Putamen (tissue), 1 donor: Measurements from ENCODE around the gene CTPS1.

Experiments
- DNase-seq: peaks from one replicate; pipeline ENCODE4 v3.0.0-alpha.2; 2016; ENCODE audit warnings: low spot score

CTPS1 gene

GRCh38 chr1:40998668-40999067 is 19.2 kb downstream of the CTPS1 start:
- DNase-seq = no peak

DNA sequence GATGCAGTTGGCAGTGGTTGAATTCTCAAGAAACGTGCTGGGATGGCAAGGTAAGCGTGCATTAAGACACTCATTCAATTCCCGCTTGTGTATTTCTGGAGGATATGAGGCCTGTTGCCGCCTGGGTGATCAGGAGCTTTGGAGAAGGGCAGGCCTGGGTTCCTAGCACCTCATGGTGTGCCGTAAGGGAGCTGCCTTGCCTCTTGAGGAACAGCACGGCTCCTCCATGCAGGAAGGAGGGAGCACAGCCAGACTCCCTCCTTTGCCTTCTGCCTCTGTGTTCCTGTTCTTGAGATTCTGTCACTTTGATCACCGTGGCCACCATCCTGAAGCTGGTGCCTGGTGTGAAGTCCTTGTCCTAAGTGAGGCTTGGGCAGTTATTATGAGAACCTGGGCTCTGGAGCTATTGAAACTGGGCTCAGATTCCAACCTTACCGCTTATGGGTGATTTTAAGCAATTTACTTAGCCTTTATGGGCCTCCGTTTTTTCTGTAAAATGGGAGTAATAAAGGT is 23.7 kb downstream of the CTPS1 start:
- DNase-seq = no peak

DNA sequence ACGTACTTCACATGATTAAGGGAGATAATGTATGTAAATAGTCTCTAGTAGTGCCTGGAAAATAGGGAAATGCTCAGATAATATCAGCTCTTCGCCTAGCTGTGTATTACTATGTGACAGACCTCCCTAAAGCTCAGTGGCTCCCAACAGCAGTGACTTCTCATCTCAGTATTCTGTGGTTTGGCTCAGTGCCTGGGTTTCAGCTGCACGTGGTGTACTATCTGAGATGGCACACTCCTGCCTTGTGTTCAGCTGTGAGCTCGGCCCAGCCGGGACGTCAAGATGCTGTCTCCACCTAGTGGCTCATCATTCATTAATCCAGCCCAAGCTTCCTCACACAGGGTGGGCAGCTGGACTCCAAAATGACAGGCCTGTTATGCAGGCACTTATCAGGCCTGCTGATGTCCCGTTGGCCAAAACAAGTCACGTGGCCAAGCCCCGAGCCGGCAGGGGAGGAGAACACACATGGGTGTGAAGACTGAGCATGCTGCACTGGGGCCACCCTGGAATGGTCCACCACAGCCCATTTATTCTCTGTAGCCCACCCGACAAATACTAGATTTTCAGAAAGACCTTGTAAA is 24.2 kb downstream of the CTPS1 start:
- DNase-seq = peak; percentile 91

DNA sequence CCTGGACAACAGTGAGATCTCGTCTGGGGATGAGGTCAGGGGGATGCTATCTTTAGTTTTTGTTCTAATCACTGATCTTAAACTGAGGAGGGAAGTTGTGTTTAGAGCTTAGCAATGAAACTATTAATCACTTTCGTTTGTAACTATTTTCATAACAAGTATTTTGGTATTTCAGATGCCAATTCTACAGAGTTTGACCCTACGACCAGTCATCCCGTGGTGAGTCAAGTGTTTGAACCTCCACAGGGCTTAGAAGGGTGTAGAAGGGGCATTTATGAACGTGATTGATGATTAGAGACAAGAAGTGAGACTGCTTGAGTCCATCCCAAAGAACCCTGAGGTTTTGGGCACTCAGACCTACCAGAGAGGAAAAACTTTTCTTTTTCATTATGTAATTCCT is 26.4 kb downstream of the CTPS1 start:
- DNase-seq = no peak

DNA sequence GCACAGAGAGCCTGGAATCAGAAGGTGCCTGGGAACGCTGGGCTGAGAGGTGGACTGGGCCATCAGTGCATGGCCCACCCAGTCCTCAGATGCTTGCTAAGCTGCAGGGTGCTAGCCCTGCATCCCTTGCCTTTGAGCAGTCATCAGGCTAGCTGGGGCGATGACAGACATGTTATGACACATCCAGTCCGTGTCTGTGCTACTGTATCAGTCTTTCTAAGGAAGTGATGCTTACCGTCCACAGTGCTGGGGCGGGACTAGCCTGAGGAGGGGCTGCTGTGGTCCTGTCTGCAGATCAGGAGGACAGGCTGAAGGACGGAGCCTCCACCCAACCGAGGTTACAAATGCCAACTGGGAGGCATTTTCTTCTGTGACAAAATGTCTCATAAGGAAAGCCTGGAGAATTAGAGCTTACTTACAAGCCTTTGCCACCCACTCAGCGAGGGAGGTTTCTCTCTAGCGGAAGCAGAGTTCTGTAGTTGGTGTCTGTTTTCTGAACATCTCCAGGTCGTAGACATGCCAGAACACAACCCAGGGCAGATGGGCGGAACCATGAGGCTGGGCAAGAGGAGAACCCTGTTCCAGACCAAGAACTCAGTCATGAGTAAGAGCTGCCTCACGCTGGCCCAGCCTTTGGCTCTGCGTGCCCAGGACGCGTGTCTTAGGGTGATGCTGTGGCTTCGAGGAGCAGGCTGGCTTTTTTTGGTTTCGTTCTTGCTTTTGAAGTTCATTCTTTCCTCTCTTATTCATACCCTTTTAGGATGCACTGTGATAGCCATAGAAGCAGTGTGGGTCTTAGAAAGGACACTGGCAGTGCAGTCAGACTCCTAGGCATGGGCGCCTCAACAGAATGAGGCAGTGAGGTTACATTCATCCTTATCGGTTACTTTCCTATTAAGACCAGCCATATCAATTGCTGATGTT is 27.7 kb downstream of the CTPS1 start:
- DNase-seq = peak; percentile 57

DNA sequence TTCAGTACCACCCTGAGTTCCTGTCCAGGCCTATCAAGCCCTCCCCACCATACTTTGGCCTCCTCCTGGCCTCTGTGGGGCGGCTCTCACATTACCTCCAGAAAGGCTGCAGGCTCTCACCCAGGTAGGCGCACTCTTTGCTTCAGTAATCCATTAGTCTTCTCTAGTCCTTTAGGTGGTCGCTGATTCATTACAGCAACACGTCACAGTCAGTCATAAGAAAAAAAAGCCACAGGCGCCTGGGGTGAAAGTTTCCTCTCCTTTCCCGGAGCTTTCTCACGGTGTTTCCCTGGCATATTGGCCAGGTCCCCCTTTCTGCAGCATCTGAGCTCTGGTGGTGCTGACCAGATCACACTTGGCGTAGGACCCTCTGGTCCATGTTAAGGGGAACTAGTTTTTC is 30.0 kb downstream of the CTPS1 start:
- no peak for DNase-seq

- DNase-seq = no peak
These were observed 30.8 kb downstream of the CTPS1 start for GRCh38 chr1:41010345-41010744.

- DNase-seq = no peak
These were observed 33.5 kb downstream of the CTPS1 start for GRCh38 chr1:41013024-41013423.

DNA sequence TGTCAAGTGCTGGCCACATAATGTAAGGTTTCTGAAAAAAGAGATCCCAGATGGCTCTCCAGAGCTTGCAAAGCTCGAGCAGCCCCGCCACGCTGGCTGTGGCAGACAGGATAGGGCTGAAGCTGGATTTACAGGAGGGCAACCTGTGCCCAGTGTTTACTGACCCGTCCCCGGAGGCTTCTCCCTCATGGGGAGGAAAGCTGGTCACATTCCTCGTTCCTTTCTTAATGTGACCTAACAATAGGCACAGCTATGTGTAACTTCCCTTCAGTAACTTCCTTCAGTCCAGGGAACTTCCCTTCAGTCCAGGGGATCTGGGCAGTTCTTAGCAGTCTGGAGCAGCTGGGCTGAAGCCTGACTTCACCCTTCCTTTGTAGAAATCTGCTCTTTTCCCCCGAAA is 34.3 kb downstream of the CTPS1 start:
- no peak for DNase-seq

DNA sequence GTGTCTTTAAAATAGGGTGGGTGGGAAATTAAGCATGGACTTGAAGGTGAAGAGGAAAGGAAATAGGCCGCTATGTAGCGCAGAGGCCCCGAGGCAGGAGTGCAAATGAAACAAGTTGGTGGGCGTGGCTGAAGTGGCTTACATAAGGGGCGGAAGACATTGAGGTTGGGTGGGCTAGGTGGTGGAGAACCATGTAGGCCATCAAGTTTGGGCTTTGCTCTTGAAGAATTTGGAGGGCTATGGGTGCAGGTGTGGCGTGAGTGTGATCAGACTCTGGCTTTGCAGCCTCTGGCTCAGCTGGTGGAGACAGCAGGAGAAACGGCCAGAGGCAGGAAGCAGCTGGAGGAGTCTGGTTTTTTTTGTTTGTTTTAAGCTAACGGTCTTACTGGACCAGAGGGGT is 35.4 kb downstream of the CTPS1 start:
- DNase-seq = no peak

GRCh38 chr1:41015281-41015896 is 35.9 kb downstream of the CTPS1 start:
- DNase-seq = no peak

- DNase-seq = no peak
These were observed 36.5 kb downstream of the CTPS1 start for GRCh38 chr1:41015897-41016470.

DNA sequence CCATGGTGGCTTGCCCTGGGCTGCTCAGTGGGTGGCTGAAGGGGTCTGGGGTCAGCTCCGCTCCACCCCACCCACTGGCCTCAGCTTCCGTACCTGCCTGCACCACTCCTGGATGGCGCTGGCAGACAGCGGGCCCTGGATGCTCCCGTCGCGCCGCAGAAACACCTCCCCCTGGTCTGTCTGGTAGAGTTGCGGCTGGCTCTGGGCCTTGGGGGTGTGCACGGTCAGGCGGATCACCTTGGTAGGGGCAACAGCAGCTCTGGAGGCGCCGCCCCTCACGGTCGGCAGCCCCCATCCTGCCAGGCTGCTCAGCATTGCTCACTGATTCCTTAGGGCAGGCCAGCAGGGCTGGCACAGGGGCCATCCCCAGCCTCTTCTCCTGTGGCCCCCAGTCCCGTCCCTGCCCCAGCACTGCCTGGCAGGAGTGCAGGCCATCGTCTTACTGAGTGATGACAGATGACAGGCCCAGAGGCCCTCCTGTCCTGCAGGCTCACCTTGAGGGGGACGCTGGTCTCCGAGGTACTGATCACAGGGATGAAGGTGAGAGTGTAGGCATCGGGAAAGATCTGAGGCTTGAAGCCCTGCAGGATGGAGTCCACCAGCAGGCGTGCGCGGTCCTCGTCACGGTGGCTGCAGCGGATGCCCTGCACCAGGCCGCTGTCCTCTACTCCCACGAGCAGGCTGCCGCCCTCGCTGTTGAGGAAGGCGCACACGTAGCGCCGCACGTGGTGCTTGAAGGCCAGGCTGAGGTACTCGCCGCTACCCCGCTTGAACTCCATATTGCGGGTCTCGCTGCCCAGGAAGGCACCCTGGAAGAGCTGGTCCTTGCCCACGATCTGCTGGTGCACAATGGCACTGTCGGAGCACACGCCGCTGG is 37.9 kb downstream of the CTPS1 start:
- no peak for DNase-seq

GRCh38 chr1:41018018-41018410 is 38.5 kb downstream of the CTPS1 start:
- DNase-seq = no peak

DNA sequence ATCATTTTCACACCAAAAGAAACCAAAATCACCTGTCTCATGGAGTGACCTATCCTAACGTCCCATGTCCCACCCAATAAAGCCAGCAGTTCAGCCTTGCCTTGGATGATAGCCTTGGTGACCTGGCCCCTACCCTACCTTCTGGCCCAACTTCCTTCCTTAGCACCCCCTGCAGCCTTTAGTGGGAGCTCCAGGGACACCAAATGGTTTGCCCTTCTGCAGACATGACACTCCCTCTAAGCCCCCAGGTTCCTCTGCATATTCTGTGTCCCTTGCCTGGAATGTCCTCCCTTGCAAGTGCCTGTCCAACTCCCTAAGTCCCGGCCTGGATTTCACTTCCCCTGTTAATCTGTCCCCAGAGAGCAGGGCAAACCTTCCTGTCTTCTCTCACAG is 39.9 kb downstream of the CTPS1 start:
- no peak for DNase-seq

- no peak for DNase-seq
These were observed 40.6 kb downstream of the CTPS1 start for GRCh38 chr1:41020109-41020576.

DNA sequence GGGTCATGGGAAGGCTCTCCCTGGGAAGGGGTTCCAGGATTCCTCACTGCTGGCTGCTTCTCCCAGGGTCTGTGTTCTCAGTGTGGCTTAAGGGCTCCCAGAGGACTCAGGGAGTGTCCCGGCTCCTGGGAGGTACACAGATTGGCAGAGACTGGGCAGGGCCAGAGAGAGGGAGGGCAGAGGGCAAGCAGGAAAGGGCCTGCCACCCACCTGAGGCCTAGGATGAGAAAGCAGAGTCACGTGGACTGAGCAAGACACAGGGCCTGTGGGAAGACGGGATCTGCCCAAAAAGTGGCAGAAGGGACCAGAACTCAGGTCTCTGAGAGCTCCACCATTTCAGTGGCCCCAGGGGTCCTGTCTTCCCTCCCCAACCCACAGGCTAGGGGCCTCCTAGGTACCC is 41.2 kb downstream of the CTPS1 start:
- no peak for DNase-seq

DNA sequence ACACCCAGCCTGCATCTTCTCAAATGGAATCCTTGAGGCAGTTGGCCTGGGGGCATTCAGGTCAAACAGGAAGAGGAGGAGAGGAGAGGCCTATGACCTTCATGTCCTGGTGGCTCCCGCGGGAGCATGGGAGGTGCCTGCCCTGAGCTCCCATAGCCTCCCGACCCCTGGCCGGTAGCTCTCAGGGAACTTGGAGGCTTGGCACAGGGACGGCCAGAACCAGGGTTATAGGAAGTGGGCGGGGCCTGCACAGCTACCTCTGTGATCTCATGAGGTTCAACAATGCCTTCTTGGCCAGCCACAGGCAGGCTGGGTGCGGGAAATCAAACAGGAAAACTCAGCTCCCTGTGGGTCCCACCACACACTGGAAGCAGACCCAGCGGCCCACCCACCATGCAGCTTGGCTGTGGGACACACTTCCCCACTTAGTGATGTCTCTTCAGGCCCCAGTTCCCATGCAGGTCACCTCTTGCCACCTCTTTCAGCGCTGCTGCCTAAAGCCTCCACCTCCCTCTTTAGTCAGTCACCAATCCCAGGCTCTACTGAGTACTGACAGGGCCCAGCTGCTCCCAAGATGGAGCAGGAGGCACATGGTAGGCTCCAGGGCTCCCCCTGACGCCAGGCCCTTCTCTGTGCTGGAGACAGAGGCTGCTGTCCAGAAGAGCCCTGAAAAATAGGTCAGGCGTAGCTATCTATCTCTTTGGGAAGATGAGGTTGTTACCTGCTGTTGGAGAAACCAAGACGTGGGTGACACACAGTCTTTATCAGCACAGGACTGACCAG is 42.2 kb downstream of the CTPS1 start, which contains the start of gene SLFNL1:
Gene SLFNL1 (minus strand): TSS at position 200 of the 783 bp plus-strand sequence. CDS start 1,065 bp downstream, outside the sequence.
- no peak for DNase-seq

DNA sequence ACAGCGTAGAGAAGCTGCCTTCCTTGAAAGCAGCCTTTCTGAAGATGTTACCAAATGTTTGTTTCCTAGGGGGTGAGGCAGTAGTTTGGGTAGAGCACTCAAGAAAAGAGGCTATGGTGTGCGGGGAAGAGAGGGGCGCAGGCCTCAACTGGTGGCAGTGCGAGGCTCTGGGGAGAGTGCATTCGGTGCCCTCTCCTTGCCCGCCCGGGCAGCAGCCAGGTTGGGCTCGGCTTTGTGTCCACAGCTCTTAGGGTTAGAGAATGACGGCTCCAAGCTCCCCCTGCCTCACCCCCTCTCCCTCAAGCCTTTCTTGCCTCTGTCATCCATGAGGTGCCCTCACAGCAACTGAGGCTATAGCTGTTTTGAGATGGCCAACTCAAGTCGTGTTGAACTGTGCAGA is 42.9 kb downstream of the CTPS1 start:
- DNase-seq = no peak

- DNase-seq = no peak
These were observed 43.9 kb downstream of the CTPS1 start for GRCh38 chr1:41023279-41023990.
